ENCODE measurements around the gene PLD2. TPM values are rescaled to one million over a fixed set of nuclear protein-coding genes. Genes with fewer than 3 reads are reported as not detected.

PLD2 gene
- total RNA-seq, 1 donor from 2014 or later = 49.3 TPM

DNA sequence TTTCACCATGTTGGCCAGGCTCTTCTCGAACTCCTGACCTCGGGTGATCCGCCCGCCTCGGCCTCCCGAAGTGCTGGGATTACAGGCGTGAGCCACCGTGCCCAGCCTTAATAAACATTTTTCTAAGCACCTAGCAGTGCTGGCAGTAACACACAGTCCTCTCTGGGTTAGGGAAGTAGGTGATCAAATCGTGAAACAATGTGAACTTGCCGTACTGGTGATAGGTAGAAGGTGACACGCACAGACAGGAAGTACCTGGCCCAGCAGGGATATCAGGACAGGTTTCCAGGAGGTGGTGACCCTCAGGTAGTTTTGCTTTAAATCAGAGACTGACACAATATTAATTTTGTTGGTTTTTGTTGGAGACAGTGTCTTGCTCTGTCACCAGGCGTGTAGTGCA is 4.5 kb downstream of the PLD2 start:
- Mint-ChIP-seq H3K27me3 (ENCODE audit: unreplicated experiment) (no peaks in the 10 kb centered on the region), H3K4me1 (ENCODE audit: unreplicated experiment) (peaks cover 15% of the 10 kb centered on the region), H3K27ac (ENCODE audit: unreplicated experiment) (no peak overlapping the region), H3K36me3 (ENCODE audit: unreplicated experiment) (peaks cover 19% of the 10 kb centered on the region), H3K9me3 (ENCODE audit: unreplicated experiment) (no peaks in the 10 kb centered on the region), H3K4me3 (ENCODE audit: unreplicated experiment) (no peak overlapping the region)
- no peak for TF ChIP-seq CTCF (IDR thresholded peaks at IDR 0.05)
- DNase-seq (ENCODE audit: extremely low spot score, unreplicated experiment) = no peak

GRCh38 chr17:4812690-4813089 is 5.7 kb downstream of the PLD2 start:
- DNase-seq (ENCODE audit: extremely low spot score, unreplicated experiment) = no peak
- Mint-ChIP-seq H3K4me1 (ENCODE audit: unreplicated experiment) (peaks cover 13% of the 10 kb centered on the region), H3K36me3 (ENCODE audit: unreplicated experiment) (peaks cover 20% of the 10 kb centered on the region), H3K27ac (ENCODE audit: unreplicated experiment) (no peak overlapping the region), H3K4me3 (ENCODE audit: unreplicated experiment) (no peak overlapping the region), H3K27me3 (ENCODE audit: unreplicated experiment) (no peaks in the 10 kb centered on the region), H3K9me3 (ENCODE audit: unreplicated experiment) (no peaks in the 10 kb centered on the region)
- no peak for TF ChIP-seq CTCF (IDR thresholded peaks at IDR 0.05)

GRCh38 chr17:4815043-4815675 is 8.2 kb downstream of the PLD2 start:
- Mint-ChIP-seq H3K4me3 (ENCODE audit: unreplicated experiment) (no peak overlapping the region), H3K27ac (ENCODE audit: unreplicated experiment) (no peak overlapping the region), H3K27me3 (ENCODE audit: unreplicated experiment) (no peaks in the 10 kb centered on the region), H3K9me3 (ENCODE audit: unreplicated experiment) (no peaks in the 10 kb centered on the region), H3K4me1 (ENCODE audit: unreplicated experiment) (no peaks in the 10 kb centered on the region), H3K36me3 (ENCODE audit: unreplicated experiment) (peaks cover 18% of the 10 kb centered on the region)
- no peak for DNase-seq (ENCODE audit: extremely low spot score, unreplicated experiment)
- peak; percentile 27 for TF ChIP-seq CTCF (IDR thresholded peaks at IDR 0.05)

DNA sequence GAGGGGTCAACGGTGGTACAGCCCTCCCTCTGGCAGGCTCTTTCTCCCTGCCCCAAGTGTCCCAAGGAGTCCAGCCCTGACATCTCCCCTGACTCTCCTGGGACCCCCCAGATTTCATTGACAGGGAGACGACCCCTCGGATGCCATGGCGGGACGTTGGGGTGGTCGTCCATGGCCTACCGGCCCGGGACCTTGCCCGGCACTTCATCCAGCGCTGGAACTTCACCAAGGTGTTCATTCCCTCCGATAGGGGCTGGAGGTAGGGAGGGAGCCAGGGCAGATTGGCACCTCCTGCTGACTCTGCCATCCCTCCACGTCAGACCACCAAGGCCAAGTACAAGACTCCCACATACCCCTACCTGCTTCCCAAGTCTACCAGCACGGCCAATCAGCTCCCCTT is 9.9 kb downstream of the PLD2 start:
- Mint-ChIP-seq H3K4me1 (ENCODE audit: unreplicated experiment) (no peaks in the 10 kb centered on the region), H3K4me3 (ENCODE audit: unreplicated experiment) (no peak overlapping the region), H3K9me3 (ENCODE audit: unreplicated experiment) (no peaks in the 10 kb centered on the region), H3K27ac (ENCODE audit: unreplicated experiment) (no peak overlapping the region), H3K27me3 (ENCODE audit: unreplicated experiment) (no peaks in the 10 kb centered on the region), H3K36me3 (ENCODE audit: unreplicated experiment) (peaks cover 9% of the 10 kb centered on the region)
- TF ChIP-seq CTCF (IDR thresholded peaks at IDR 0.05) = no peak
- DNase-seq (ENCODE audit: extremely low spot score, unreplicated experiment) = no peak

GRCh38 chr17:4818276-4818675 is 11.3 kb downstream of the PLD2 start:
- Mint-ChIP-seq H3K27ac (ENCODE audit: unreplicated experiment) (no peak overlapping the region), H3K4me3 (ENCODE audit: unreplicated experiment) (no peak overlapping the region), H3K27me3 (ENCODE audit: unreplicated experiment) (no peaks in the 10 kb centered on the region), H3K9me3 (ENCODE audit: unreplicated experiment) (no peaks in the 10 kb centered on the region), H3K4me1 (ENCODE audit: unreplicated experiment) (no peaks in the 10 kb centered on the region), H3K36me3 (ENCODE audit: unreplicated experiment) (peaks cover 5% of the 10 kb centered on the region)
- TF ChIP-seq CTCF (IDR thresholded peaks at IDR 0.05) = no peak
- DNase-seq (ENCODE audit: extremely low spot score, unreplicated experiment) = no peak

All from osteocyte (in vitro differentiated cells).